ENCODE data around the gene KIF4A. TPM values are rescaled to one million over a fixed set of nuclear protein-coding genes. Genes with fewer than 3 reads are reported as not detected.

KIF4A gene
- total and polyA plus RNA-seq, 7 experiments from 2014 or later = 0.20 to 26.5 (median 0.21) TPM; not detected in 3

DNA sequence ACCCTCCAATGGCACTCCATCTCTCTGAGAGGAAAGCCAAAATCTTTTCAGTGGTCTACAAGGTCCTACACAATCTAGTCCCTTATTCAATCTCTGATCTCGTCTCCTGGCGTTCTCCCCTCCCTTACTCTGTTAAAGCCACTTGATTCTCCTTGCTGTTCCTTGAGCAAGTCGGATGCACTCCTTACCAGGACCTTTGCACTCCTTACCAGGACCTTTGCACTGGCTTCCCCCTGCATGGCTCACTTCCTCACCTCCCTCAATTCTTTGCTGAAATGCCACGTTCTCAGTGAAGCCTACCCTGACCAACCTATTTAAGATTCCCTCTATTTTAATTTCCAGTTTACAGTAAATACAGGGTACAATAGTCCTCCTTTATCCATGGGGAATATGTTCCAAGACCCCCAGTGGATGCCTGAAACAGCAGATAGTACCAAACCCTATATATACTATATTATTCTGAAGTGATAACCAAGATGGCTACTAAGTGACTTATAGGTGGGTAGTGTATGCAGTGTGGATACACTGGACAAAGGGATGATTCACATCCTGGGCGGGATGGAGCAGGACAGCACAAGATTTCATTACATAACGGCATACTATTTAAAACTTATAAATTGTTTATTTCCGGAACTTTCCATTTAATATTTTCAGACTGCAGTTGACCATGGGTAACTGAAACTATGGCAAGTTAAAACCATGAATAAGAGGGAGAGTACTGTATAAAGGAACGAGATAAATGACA, 148.2 kb downstream of the KIF4A start:
- no peak overlapping the region for H3K27ac ChIP-seq (ENCODE audit: low read depth, low read length)
- Mint-ChIP-seq H3K27me3 (peaks cover 16 to 54% (median 27%) of the 10 kb centered on the region in 5 donors), H3K36me3 (no peaks in the 10 kb centered on the region), H3K9me3 (no peaks in the 10 kb centered on the region), H3K27ac (no peak overlapping the region), H3K4me1 (peaks cover 0 to 29% (median 9%) of the 10 kb centered on the region in 7 donors), H3K4me3 (no peak overlapping the region)
- peaks cover 0 to 3% of the 10 kb centered on the region in 2 donors for H3K4me1 ChIP-seq (ENCODE audit: control insufficient read depth in 2 of 2, insufficient read depth in 2 of 2, low read length in 2 of 2)
- no peak for DNase-seq
- POLR2A ChIA-PET = no interaction called here
- no peaks in the 10 kb centered on the region for H3K9me3 ChIP-seq (ENCODE audit: control insufficient read depth in 2 of 3, low read length in 3 of 3)
- no peaks in the 10 kb centered on the region for H3K36me3 ChIP-seq (ENCODE audit: control insufficient read depth in 2 of 3, insufficient read depth in 3 of 3, low read length in 3 of 3)
- no peaks in the 10 kb centered on the region for H3K27me3 ChIP-seq (ENCODE audit: control insufficient read depth in 2 of 2, insufficient read depth in 2 of 2, low read length in 2 of 2)
- no peak overlapping the region for H3K4me3 ChIP-seq (ENCODE audit: low read length)
- CTCF ChIA-PET = no interaction called here
- intact Hi-C loops (cut with micrococcal nuclease) = loop anchor here in 1 of 2 donors (10.0 kb wide), 1 partner anchor 403 kb away; no protein-coding TSS in a partner anchor
- no peak for ATAC-seq

DNA sequence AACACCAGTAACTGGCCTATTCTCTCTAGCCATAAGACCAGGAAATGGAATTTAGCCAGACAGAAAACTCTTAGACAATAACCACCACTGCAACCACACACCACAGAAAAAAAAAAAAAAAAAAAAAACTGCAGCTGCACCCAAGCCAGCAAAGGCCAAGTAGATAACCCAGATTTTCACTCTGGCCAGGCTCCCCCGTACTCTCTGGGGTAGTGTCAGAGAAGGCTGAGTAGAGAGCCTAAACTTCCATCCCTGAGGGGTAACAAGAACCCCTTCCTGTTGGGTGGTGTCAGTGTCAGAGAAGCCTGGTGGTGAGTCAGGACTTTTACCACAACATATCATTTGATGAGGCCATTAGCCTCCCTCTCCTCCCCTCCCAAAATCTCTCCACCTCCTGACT, 149.1 kb downstream of the KIF4A start:
- ATAC-seq (peak; percentile 36), DNase-seq (no peak)
- Mint-ChIP-seq H3K4me1 (peaks cover 0 to 23% (median under 1%) of the 10 kb centered on the region in 7 donors), H3K36me3 (no peaks in the 10 kb centered on the region), H3K9me3 (no peaks in the 10 kb centered on the region), H3K27me3 (peaks cover 19 to 60% (median 29%) of the 10 kb centered on the region in 5 donors), H3K4me3 (peak overlapping the region in 1 of 10 donors; percentile 51), H3K27ac (peak overlapping the region in 1 of 9 donors; percentile 29)
- peaks cover 0 to 3% of the 10 kb centered on the region in 2 donors for H3K4me1 ChIP-seq (ENCODE audit: control insufficient read depth in 2 of 2, insufficient read depth in 2 of 2, low read length in 2 of 2)
- no peaks in the 10 kb centered on the region for H3K36me3 ChIP-seq (ENCODE audit: control insufficient read depth in 2 of 3, insufficient read depth in 3 of 3, low read length in 3 of 3)
- no peaks in the 10 kb centered on the region for H3K27me3 ChIP-seq (ENCODE audit: control insufficient read depth in 2 of 2, insufficient read depth in 2 of 2, low read length in 2 of 2)
- no peaks in the 10 kb centered on the region for H3K9me3 ChIP-seq (ENCODE audit: control insufficient read depth in 2 of 3, low read length in 3 of 3)
- H3K4me3 ChIP-seq (ENCODE audit: low read length) = no peak overlapping the region
- intact Hi-C loops (cut with micrococcal nuclease) = loop anchor here in 1 of 2 donors (10.0 kb wide), 1 partner anchor 404 kb away; no protein-coding TSS in a partner anchor
- ChIA-PET CTCF (no interaction called here), POLR2A (no interaction called here)
- no peak overlapping the region for H3K27ac ChIP-seq (ENCODE audit: low read depth, low read length)

GRCh38 chrX:70442224-70442623, 152.3 kb downstream of the KIF4A start:
- Mint-ChIP-seq H3K36me3 (no peaks in the 10 kb centered on the region), H3K9me3 (no peaks in the 10 kb centered on the region), H3K4me3 (peak overlapping the region in 1 of 10 donors; percentile 2), H3K4me1 (peaks cover 0 to 20% (median 0%) of the 10 kb centered on the region in 7 donors), H3K27ac (no peak overlapping the region), H3K27me3 (peaks cover 34 to 69% (median 39%) of the 10 kb centered on the region in 5 donors)
- POLR2A ChIA-PET = no interaction called here
- Histone ChIP-seq H3K36me3 (ENCODE audit: control insufficient read depth in 2 of 3, insufficient read depth in 3 of 3, low read length in 3 of 3) (no peaks in the 10 kb centered on the region), H3K27me3 (ENCODE audit: control insufficient read depth in 2 of 2, insufficient read depth in 2 of 2, low read length in 2 of 2) (no peaks in the 10 kb centered on the region), H3K27ac (ENCODE audit: low read depth, low read length) (no peak overlapping the region), H3K9me3 (ENCODE audit: control insufficient read depth in 2 of 3, low read length in 3 of 3) (no peaks in the 10 kb centered on the region), H3K4me1 (ENCODE audit: control insufficient read depth in 2 of 2, insufficient read depth in 2 of 2, low read length in 2 of 2) (no peaks in the 10 kb centered on the region), H3K4me3 (ENCODE audit: low read length) (no peak overlapping the region)
- ATAC-seq (no peak), DNase-seq (no peak)
- CTCF ChIA-PET = interaction anchor here (1.0 kb wide), 1 partner anchor 10 kb away, joined by 3 read pairs; no protein-coding TSS in a partner anchor
- intact Hi-C loops (cut with micrococcal nuclease) = no loop called here

DNA sequence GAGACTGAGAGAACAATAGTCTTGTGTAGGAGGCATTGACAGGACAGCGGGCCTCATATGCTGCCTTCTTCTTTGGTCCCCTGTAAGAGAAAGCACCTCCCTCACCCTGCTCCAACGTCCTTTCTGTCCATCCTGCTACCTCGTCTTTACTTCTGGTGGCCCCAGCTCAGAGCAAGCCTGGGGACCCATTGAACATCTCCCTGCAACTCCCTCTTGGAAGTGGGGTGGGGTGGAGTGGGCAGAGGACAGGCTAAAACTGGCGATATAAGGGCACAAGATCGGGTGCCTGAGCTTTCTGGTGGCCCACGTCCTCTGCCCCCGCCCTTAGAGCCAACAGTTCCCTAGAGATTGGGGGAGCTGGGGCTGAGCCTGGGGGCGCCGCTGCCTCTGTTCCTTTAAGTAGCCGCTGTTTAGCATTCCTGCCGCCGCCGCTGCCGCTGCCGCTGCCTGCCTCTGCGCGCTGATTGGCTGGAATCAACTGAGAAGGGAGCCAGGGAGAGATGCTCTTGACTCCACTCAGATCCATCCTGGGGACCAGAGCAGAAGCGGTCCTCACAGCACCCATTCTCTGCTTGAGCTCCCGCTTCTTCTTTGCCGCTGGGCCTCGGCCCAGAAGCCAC, 154.5 kb downstream of the KIF4A start, which contains the start of gene DLG3:
Gene DLG3 (plus strand): TSS at position 510 of the 620 bp plus-strand sequence. CDS start 367 bp downstream, outside the sequence.
- intact Hi-C loops (cut with micrococcal nuclease) = loop anchor here in 1 of 2 donors (1.0 kb wide), 1 partner anchor 10 kb away; no protein-coding TSS in a partner anchor
- DNase-seq (no peak), ATAC-seq (peak; percentile 45)
- H3K9me3 ChIP-seq (ENCODE audit: control insufficient read depth in 2 of 3, low read length in 3 of 3) = no peaks in the 10 kb centered on the region
- H3K36me3 Mint-ChIP-seq = no peaks in the 10 kb centered on the region
- peaks cover 0 to 6% (median 0%) of the 10 kb centered on the region in 7 donors for H3K4me1 Mint-ChIP-seq
- ChIA-PET CTCF (interaction anchor here (1.2 kb wide), 1 partner anchor 9 kb away, joined by 3 read pairs; no protein-coding TSS in a partner anchor), POLR2A (interaction anchor here (1.3 kb wide), 1 partner anchor 9 kb away, joined by 4 read pairs; no protein-coding TSS in a partner anchor)
- H3K27ac ChIP-seq (ENCODE audit: low read depth, low read length) = no peak within 1 kb of the TSS
- H3K36me3 ChIP-seq (ENCODE audit: control insufficient read depth in 2 of 3, insufficient read depth in 3 of 3, low read length in 3 of 3) = no peaks in the 10 kb centered on the region
- peaks cover 27 to 64% (median 34%) of the 10 kb centered on the region in 5 donors for H3K27me3 Mint-ChIP-seq
- H3K27me3 ChIP-seq (ENCODE audit: control insufficient read depth in 2 of 2, insufficient read depth in 2 of 2, low read length in 2 of 2) = no peaks in the 10 kb centered on the region
- H3K27ac Mint-ChIP-seq = no peak within 1 kb of the TSS
- peak within 1 kb of the TSS; percentile 51 to 74 (median 65) for H3K4me3 Mint-ChIP-seq
- H3K4me3 ChIP-seq (ENCODE audit: low read length) = no peak within 1 kb of the TSS
- H3K9me3 Mint-ChIP-seq = no peaks in the 10 kb centered on the region
- no peaks in the 10 kb centered on the region for H3K4me1 ChIP-seq (ENCODE audit: control insufficient read depth in 2 of 2, insufficient read depth in 2 of 2, low read length in 2 of 2)

DNA sequence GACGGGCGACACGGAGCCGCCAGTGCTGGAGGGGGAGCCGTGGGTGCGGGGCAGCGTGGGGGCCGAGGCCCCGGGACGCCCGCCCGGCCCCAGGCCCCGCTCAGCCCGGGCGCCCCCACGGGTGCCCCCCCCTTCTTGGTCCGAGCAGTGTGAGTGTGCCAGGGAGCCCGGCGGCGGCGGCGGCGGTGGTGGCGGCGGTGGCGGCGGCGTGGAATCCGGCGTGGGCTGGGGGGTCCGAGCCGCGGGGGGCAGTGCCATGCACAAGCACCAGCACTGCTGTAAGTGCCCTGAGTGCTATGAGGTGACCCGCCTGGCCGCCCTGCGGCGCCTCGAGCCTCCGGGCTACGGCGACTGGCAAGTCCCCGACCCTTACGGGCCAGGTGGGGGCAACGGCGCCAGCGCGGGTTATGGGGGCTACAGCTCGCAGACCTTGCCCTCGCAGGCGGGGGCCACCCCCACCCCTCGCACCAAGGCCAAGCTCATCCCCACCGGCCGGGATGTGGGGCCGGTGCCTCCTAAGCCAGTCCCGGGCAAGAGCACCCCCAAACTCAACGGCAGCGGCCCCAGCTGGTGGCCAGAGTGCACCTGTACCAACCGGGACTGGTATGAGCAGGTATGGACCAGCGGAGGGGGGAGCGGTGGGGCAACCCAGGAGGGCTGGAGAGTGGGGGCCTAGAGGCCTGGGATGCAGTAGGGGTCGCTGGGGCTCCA, 155.2 kb downstream of the KIF4A start:
- Histone ChIP-seq H3K4me3 (ENCODE audit: low read length) (no peak overlapping the region), H3K27me3 (ENCODE audit: control insufficient read depth in 2 of 2, insufficient read depth in 2 of 2, low read length in 2 of 2) (no peaks in the 10 kb centered on the region), H3K9me3 (ENCODE audit: control insufficient read depth in 2 of 3, low read length in 3 of 3) (no peaks in the 10 kb centered on the region), H3K36me3 (ENCODE audit: control insufficient read depth in 2 of 3, insufficient read depth in 3 of 3, low read length in 3 of 3) (no peaks in the 10 kb centered on the region), H3K4me1 (ENCODE audit: control insufficient read depth in 2 of 2, insufficient read depth in 2 of 2, low read length in 2 of 2) (no peaks in the 10 kb centered on the region), H3K27ac (ENCODE audit: low read depth, low read length) (no peak overlapping the region)
- H3K27me3 Mint-ChIP-seq = peaks cover 27 to 61% (median 34%) of the 10 kb centered on the region in 5 donors
- H3K4me1 Mint-ChIP-seq = peaks cover 0 to 5% (median 0%) of the 10 kb centered on the region in 7 donors
- DNase-seq = no peak
- ChIA-PET POLR2A (interaction anchor here (1.3 kb wide), 1 partner anchor 10 kb away, joined by 4 read pairs; no protein-coding TSS in a partner anchor), CTCF (no interaction called here)
- no peaks in the 10 kb centered on the region for H3K36me3 Mint-ChIP-seq
- peak overlapping the region in 7 of 10 donors; percentile 51 to 74 (median 68) for H3K4me3 Mint-ChIP-seq
- H3K9me3 Mint-ChIP-seq = no peaks in the 10 kb centered on the region
- intact Hi-C loops (cut with micrococcal nuclease) = loop anchor here in 1 of 2 donors (1.0 kb wide), 1 partner anchor 11 kb away; no protein-coding TSS in a partner anchor
- H3K27ac Mint-ChIP-seq = no peak overlapping the region
- peak; percentile 40 for ATAC-seq

DNA sequence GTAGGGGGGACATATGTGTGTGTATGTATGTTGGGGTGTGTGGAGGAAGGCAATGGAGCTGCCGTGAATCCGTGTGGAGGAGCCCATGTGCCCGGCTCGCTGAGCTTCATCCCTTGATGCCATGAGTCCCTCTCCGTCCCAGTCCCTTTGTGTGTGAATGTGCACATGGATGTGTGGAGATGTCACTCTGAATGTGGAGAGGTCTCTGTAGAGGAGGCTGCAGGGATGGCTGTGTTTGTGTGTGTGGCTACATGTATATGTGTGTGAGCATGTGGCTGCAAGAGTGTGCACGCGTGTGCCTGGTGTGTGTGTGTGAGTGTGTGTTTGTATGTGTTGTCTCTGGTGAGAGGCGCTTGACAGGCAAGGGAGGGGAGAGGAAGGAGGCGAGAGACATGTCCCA, 156.0 kb downstream of the KIF4A start:
- intact Hi-C loops (cut with micrococcal nuclease) = no loop called here
- peaks cover 0 to 5% (median 0%) of the 10 kb centered on the region in 7 donors for H3K4me1 Mint-ChIP-seq
- H3K4me3 Mint-ChIP-seq = peak overlapping the region in 4 of 10 donors; percentile 14 to 48 (median 36)
- ChIA-PET POLR2A (no interaction called here), CTCF (no interaction called here)
- H3K27me3 Mint-ChIP-seq = peaks cover 24 to 54% (median 32%) of the 10 kb centered on the region in 5 donors
- ATAC-seq (no peak), DNase-seq (no peak)
- H3K27ac ChIP-seq (ENCODE audit: low read depth, low read length) = no peak overlapping the region
- no peaks in the 10 kb centered on the region for H3K27me3 ChIP-seq (ENCODE audit: control insufficient read depth in 2 of 2, insufficient read depth in 2 of 2, low read length in 2 of 2)
- no peaks in the 10 kb centered on the region for H3K9me3 ChIP-seq (ENCODE audit: control insufficient read depth in 2 of 3, low read length in 3 of 3)
- no peaks in the 10 kb centered on the region for H3K9me3 Mint-ChIP-seq
- no peak overlapping the region for H3K4me3 ChIP-seq (ENCODE audit: low read length)
- no peak overlapping the region for H3K27ac Mint-ChIP-seq
- H3K4me1 ChIP-seq (ENCODE audit: control insufficient read depth in 2 of 2, insufficient read depth in 2 of 2, low read length in 2 of 2) = no peaks in the 10 kb centered on the region
- H3K36me3 Mint-ChIP-seq = no peaks in the 10 kb centered on the region
- H3K36me3 ChIP-seq (ENCODE audit: control insufficient read depth in 2 of 3, insufficient read depth in 3 of 3, low read length in 3 of 3) = no peaks in the 10 kb centered on the region

Data from naive thymus-derived CD4-positive, alpha-beta T cell (primary cell).